Gastroesophageal sphincter (tissue), 4 donors: ENCODE data around the gene POLR1B. TPM values are rescaled to one million over a fixed set of nuclear protein-coding genes. Genes with fewer than 3 reads are reported as not detected.
"Not testable (repeated sequence)": the region's sequence is repeated elsewhere in the genome, so short reads cannot be mapped to it uniquely, and the experiment has no call there.

Source experiments
- ATAC-seq: fragments of 150-250 bp; one replicate; pipeline ENCODE4 v1.9.1; 2016; ENCODE audit warnings: mild to moderate bottlenecking, moderate library complexity
- H3K27ac ChIP-seq, 4 donors: fragments of 200-600 bp; sonication (generic) in 3 of 4; 1 replicate in 3 of 4; 2 replicates in 1 of 4; pipeline ENCODE4 v1.5.1; 2016 to 2019
- H3K27me3 ChIP-seq: fragments of 200-600 bp; sonication (generic); one replicate; pipeline ENCODE4 v1.5.1; 2019
- H3K36me3 ChIP-seq, 2 donors: fragments of 200-600 bp; sonication (generic); one replicate each; pipeline ENCODE4 v1.5.1; 2019; ENCODE audit warnings: control low read depth in 1 of 2
- H3K4me1 ChIP-seq, 3 donors: fragments of 200-600 bp; sonication (generic); 1 replicate in 2 of 3; 2 replicates in 1 of 3; pipeline ENCODE4 v1.5.1; 2016 to 2019; ENCODE audit warnings: control low read depth in 2 of 3
- H3K4me3 ChIP-seq, 2 donors: fragments of 200-600 bp; sonication (generic); one replicate each; pipeline ENCODE4 v1.5.1; 2019; ENCODE audit warnings: mild to moderate bottlenecking in 1 of 2, moderate library complexity in 1 of 2
- H3K9me3 ChIP-seq, 3 donors: fragments of 200-600 bp; sonication (generic); one replicate each; pipeline ENCODE4 v1.5.1; 2017 to 2019; ENCODE audit warnings: control low read depth in 2 of 3
- CTCF ChIP-seq, 4 experiments: fragments of 200-600 bp in 2 of 4; fragments of 450-650 bp in 2 of 4; sonication (generic) in 1 of 4; IDR thresholded peaks; one replicate each; pipeline ENCODE4 v1.5.1; 2017 to 2019; ENCODE audit warnings: antibody characterized with exemption in 4 of 4, mild to moderate bottlenecking in 2 of 4, moderate library complexity in 2 of 4
- EP300 ChIP-seq: sonication (generic); formaldehyde crosslinking; IDR thresholded peaks from one replicate; pipeline ENCODE4 v1.6.1; 2017; ENCODE audit warnings: antibody characterized with exemption, mild to moderate bottlenecking
- POLR2A ChIP-seq, 2 donors: fragments of 450-650 bp; IDR thresholded peaks; one replicate each; pipeline ENCODE4 v1.6.1; 2017; ENCODE audit warnings: antibody characterized with exemption in 2 of 2, mild to moderate bottlenecking in 2 of 2, moderate library complexity in 1 of 2
- POLR2AphosphoS5 ChIP-seq: sonication (generic); formaldehyde crosslinking; IDR thresholded peaks from one replicate; pipeline ENCODE4 v1.6.1; 2017; ENCODE audit warnings: antibody characterized with exemption
- WGBS, 2 donors: methylation state at CpG; one replicate each; pipeline ENCODE4 v1.1.5; 2018; ENCODE audit warnings: low coverage in 1 of 2; 5-methylcytosine and 5-hydroxymethylcytosine counted together
- total RNA-seq, 4 donors: library from RNA; depleted of rRNA; stranded (reverse); fragments of >200 nt; gene quantifications; one replicate each; pipeline ENCODE4 v1.1.0, GENCODE V29; 2016

Gene POLR1B
- total RNA-seq, 4 donors from 2014 or later: 11.7 to 21.5 (median 13.3) TPM

GRCh38 chr2:112530728-112531127 lies 11.5 kb upstream of the POLR1B start:
- H3K36me3 ChIP-seq: peaks cover 0 to 53% of the 10 kb centered on the region in 2 donors
- 91 to 93% methylated on average over 2 to 4 of the region's 4 CpGs for WGBS, 2 donors
- TF ChIP-seq POLR2A (IDR thresholded peaks at IDR 0.05): no peak
- H3K4me3 ChIP-seq: no peak overlapping the region
- ATAC-seq: no peak
- H3K27me3 ChIP-seq: no peaks in the 10 kb centered on the region
- no peak overlapping the region for H3K27ac ChIP-seq
- H3K9me3 ChIP-seq: no peaks in the 10 kb centered on the region
- H3K4me1 ChIP-seq: no peaks in the 10 kb centered on the region

- Histone ChIP-seq H3K9me3 (no peaks in the 10 kb centered on the region), H3K4me3 (no peak overlapping the region), H3K36me3 (peaks cover 0 to 29% of the 10 kb centered on the region in 2 donors), H3K4me1 (no peaks in the 10 kb centered on the region), H3K27ac (no peak overlapping the region), H3K27me3 (no peaks in the 10 kb centered on the region)
- 14 to 58% methylated on average over 1 of the region's 1 CpG for WGBS, 2 donors
- no peak for ATAC-seq
- TF ChIP-seq EP300: no peak
- no peak for TF ChIP-seq CTCF (IDR thresholded peaks at IDR 0.05)
- TF ChIP-seq POLR2AphosphoS5: no peak
- TF ChIP-seq POLR2A (IDR thresholded peaks at IDR 0.05): no peak
These were observed 7.4 kb upstream of the POLR1B start for GRCh38 chr2:112534826-112535225.

GRCh38 chr2:112536665-112537064 lies 5.6 kb upstream of the POLR1B start:
- not testable (repeated sequence) for H3K27me3 ChIP-seq, H3K4me1 ChIP-seq, H3K27ac ChIP-seq, H3K4me3 ChIP-seq, ATAC-seq, H3K9me3 ChIP-seq
- peaks cover 0 to 18% of the 10 kb centered on the region in 2 donors for H3K36me3 ChIP-seq

GRCh38 chr2:112539306-112539705 lies 3.0 kb upstream of the POLR1B start:
- Histone ChIP-seq H3K4me3 (no peak overlapping the region), H3K36me3 (no peaks in the 10 kb centered on the region), H3K9me3 (no peaks in the 10 kb centered on the region), H3K4me1 (peaks cover 0 to 25% (median 4%) of the 10 kb centered on the region in 3 donors), H3K27ac (no peak overlapping the region), H3K27me3 (no peaks in the 10 kb centered on the region)
- TF ChIP-seq POLR2A (IDR thresholded peaks at IDR 0.05) (no peak), EP300 (no peak), CTCF (IDR thresholded peaks at IDR 0.05) (no peak), POLR2AphosphoS5 (no peak)
- ATAC-seq: no peak
- 53 to 71% methylated on average over 2 of the region's 2 CpGs for WGBS, 2 donors

- Histone ChIP-seq H3K27me3 (no peaks in the 10 kb centered on the region), H3K36me3 (no peaks in the 10 kb centered on the region), H3K9me3 (no peaks in the 10 kb centered on the region), H3K4me1 (peaks cover 0 to 25% (median 4%) of the 10 kb centered on the region in 3 donors), H3K4me3 (no peak overlapping the region), H3K27ac (peak overlapping the region in 1 of 4 donors; percentile 90)
- TF ChIP-seq EP300 (no peak), POLR2AphosphoS5 (no peak), POLR2A (IDR thresholded peaks at IDR 0.05) (no peak), CTCF (IDR thresholded peaks at IDR 0.05) (no peak)
- no peak for ATAC-seq
- 24 to 35% methylated on average over 2 of the region's 2 CpGs for WGBS, 2 donors
These were observed 1.4 kb upstream of the POLR1B start for GRCh38 chr2:112540906-112541305.

GRCh38 chr2:112541315-112542122 lies 746 bp upstream of the POLR1B start:
- peak; percentile 85 for ATAC-seq
- H3K27ac ChIP-seq: peak overlapping the region; percentile 82 to 90 (median 86)
- WGBS, 2 donors: 21 to 27% methylated on average over 19 to 26 of the region's 34 CpGs
- peak overlapping the region; percentile 65 to 91 for H3K4me3 ChIP-seq
- TF ChIP-seq CTCF (IDR thresholded peaks at IDR 0.05): no peak
- TF ChIP-seq POLR2AphosphoS5: no peak
- TF ChIP-seq EP300: no peak
- peak in 1 of 2 donors; percentile 41 for TF ChIP-seq POLR2A (IDR thresholded peaks at IDR 0.05)
- H3K27me3 ChIP-seq: no peaks in the 10 kb centered on the region
- H3K9me3 ChIP-seq: no peaks in the 10 kb centered on the region
- H3K36me3 ChIP-seq: peaks cover 0 to 4% of the 10 kb centered on the region in 2 donors
- peaks cover 0 to 25% (median 4%) of the 10 kb centered on the region in 3 donors for H3K4me1 ChIP-seq
